COLO829 (cell line): ENCODE data around the gene QKI.
"Not testable (repeated sequence)": the region's sequence is repeated elsewhere in the genome, so short reads cannot be mapped to it uniquely, and the experiment has no call there.

Experiments used
- DNase-seq: peaks from one replicate; pipeline ENCODE4 v3.0.0; 2012; ENCODE audit warnings: low spot score

The QKI gene

GRCh38 chr6:163414946-163415619 lies 565 bp downstream of the QKI start:
- no peak for DNase-seq

GRCh38 chr6:163415620-163416556 lies 1.4 kb downstream of the QKI start:
- peak; percentile 43 for DNase-seq

- DNase-seq = peak; percentile 76
Measured at GRCh38 chr6:163416557-163417253, 2.2 kb downstream of the QKI start.

GRCh38 chr6:163417595-163417994 lies 3.1 kb downstream of the QKI start:
- DNase-seq = no peak

GRCh38 chr6:163418311-163419029 lies 4.0 kb downstream of the QKI start:
- no peak for DNase-seq

- DNase-seq = no peak
Measured at GRCh38 chr6:163419413-163420288, 5.1 kb downstream of the QKI start.

- no peak for DNase-seq
Measured at GRCh38 chr6:163420289-163420614, 5.7 kb downstream of the QKI start.

GRCh38 chr6:163422550-163422949 lies 8.0 kb downstream of the QKI start:
- no peak for DNase-seq

- DNase-seq = no peak
Measured at GRCh38 chr6:163423696-163424095, 9.2 kb downstream of the QKI start.

GRCh38 chr6:163427498-163428254 lies 13.2 kb downstream of the QKI start:
- no peak for DNase-seq

- DNase-seq = no peak
Measured at GRCh38 chr6:163428373-163428772, 13.9 kb downstream of the QKI start.

GRCh38 chr6:163429858-163430448 lies 15.4 kb downstream of the QKI start:
- no peak for DNase-seq

GRCh38 chr6:163432300-163432699 lies 17.8 kb downstream of the QKI start:
- no peak for DNase-seq

- not testable (repeated sequence) for DNase-seq
Measured at GRCh38 chr6:163433486-163433885, 19.0 kb downstream of the QKI start.

- DNase-seq = no peak
Measured at GRCh38 chr6:163435023-163435422, 20.5 kb downstream of the QKI start.

GRCh38 chr6:163436843-163437242 lies 22.3 kb downstream of the QKI start:
- no peak for DNase-seq

- no peak for DNase-seq
Measured at GRCh38 chr6:163437466-163437865, 22.9 kb downstream of the QKI start.

- no peak for DNase-seq
Measured at GRCh38 chr6:163438298-163438939, 23.9 kb downstream of the QKI start.

GRCh38 chr6:163438940-163439335 lies 24.4 kb downstream of the QKI start:
- DNase-seq = no peak
